HG03520 (cell line): ENCODE data around the gene AUTS2.
"Not testable (repeated sequence)": the region's sequence is repeated elsewhere in the genome, so short reads cannot be mapped to it uniquely, and the experiment has no call there.

ENCODE experiments used
- ATAC-seq: cut with Tn5 transposase; IDR thresholded peaks from one replicate; pipeline ENCODE4 v1.9.1; 2021; ENCODE audit warnings: mild to moderate bottlenecking, moderate library complexity; ENCODE audit not compliant: unreplicated experiment

AUTS2 gene

GRCh38 chr7:70579397-70580097 lies 981.3 kb downstream of the AUTS2 start:
- ATAC-seq, result no peak

DNA sequence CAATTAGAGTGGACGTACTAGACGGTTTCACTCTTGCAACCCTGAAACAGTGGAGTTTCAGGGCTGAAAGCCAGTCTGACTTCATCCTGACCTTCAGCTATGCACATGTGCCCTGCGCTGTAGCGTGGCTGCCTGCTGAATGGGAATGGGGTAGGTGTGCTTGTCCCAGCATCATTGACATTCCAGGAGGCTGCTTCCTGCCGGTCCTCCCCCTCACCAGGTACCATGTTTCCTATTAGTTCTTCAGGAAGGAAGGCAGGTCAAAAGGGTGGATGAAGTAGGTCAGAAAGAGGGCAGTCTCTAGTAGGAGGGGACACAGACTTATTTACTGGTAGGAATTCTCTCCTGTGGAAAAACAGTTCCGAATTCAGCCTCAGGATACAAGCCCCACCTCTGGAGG lies 981.9 kb downstream of the AUTS2 start:
- no peak for ATAC-seq

DNA sequence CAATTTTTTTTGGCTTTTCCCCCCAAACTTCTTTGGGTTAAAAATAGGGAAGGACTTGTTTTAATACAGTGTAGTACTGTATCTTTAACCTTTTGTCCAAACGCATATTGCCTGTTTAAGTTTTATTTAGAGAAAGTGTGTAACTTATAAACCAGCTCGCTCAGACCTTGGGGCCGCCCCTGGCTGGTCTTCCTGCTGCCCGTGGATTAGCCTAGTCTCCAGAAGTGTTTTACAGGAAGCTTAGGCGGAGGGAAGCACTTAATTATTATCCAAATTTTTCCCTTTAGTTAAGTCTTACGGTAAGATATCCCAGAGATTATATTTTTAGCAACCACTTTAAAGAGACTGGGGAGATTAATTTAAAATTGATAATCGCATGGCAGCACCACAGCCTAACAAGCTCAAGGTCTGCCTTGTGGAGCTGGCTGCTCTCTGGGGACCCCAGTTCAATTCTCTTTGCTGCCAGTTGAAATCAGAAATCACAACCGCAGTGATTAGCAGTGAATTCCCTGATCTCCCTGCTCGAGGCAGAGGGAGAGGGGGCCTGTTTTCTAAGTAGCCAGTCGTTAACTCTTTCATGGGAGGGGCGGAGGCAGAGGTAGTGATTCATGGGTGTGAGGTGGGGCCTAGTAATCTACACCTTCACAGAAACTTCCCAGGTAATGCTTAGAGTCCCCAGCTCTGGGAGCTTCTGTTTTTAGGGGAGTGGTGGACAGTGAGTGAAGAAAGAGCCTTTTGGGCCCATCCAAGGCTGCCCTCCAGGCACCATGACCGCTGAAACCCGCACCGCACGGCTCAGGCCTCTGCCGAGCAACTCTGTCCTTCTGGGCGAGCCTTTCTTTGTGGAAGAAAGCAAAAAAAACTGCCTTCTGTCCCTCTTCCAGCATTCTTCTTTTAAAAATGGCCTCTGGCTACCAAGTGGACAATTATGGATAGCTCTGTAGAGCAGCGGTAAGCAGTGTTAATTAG lies 984.9 kb downstream of the AUTS2 start:
- no peak for ATAC-seq

DNA sequence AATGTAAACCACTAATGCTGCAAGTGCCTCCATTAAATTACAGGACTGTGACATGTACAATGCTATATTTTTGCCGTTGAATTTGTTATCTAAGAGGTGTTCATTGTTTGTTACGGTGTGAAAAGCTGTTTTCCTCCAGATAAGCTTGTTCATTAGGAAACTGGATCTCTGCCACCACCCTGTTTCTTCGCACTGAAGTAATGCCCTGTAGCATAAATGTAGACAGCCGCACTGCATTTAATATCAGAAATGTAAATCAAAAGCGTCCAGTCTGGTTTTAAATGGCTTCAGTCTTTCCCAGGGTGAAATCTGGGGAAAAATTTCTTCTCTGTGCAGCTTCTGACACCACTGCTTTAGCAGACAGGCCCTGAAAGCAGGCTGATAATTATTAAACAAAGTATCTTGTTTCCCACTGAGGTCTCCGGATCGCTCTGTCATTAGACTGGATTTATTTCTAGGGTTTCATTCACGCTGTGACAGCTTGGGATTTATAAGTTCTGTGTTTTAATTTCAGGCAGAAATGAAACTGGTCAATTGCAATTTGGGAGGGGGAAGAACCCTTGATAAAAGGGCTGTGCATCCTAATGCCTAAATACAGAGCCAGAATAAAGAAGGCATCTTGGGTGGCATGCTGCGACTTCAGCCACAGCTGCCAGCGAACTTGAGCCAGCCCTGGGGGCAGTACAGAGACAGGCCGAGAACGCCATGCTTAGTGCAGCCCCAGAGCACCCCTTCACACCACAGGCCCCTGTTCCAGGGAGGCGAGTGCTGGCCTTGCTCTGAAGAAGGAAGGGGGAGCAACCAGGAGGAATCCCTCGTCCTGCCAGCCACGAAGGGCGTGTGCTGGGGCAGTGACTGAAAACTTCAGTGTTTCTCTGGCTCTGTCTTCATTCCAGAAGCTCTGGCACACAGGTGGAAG lies 985.9 kb downstream of the AUTS2 start:
- ATAC-seq, result no peak

DNA sequence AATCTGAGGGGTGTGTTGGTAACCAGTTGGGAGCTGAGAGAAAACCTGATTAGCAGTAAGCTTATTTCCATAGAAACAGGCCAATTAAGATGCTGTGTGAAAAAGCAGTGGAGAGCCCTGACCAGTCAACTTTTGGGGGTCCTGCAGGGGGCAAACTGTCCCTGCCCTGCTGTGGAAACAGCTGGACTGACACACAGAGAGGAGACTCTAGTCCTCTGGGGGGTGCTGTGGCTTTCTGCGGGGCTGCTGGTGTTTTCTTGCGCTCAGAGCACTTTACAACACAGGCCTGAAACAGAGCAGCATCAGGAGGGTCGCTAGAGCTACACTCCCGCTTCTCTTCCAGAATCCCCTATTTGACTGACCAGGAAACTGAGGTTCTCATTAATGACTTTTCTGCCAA lies 986.8 kb downstream of the AUTS2 start:
- ATAC-seq, result no peak

DNA sequence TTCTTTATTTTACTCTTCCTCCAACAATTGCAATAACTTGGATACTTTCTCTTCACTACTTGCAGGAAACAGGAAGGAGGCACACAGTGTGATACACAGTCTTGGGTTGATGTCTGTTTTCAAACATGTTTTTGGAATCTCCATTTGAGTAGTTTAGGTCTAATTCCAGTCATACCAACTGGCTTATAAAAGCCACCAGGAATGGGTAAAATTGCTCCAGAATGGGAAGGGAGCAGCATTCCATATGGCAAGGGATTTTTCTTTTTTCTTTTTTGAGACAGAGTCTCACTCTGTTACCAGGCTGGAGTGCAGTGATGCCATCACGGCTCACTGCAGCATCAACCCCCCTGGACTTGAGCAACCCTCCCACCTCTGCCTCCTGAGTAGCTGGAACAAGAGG lies 988.5 kb downstream of the AUTS2 start:
- ATAC-seq, result no peak

DNA sequence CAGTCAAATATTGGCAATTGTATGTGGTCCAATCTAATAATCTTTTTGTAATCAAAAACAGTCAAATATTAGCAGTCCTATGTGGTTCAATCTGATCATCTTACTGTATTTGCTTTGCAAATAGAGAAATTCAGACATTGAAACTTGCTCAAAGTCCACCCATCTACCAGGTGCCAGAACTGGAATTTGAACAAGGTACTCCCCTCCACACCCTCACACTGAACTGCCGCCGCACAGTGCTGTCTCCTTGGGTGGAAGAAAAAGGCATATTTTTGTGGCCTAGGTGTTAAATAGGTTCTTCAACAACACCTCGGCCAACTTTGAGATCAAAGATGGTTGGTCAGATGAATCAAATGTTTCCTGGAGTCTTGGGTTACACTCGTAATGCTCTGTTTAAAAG lies 989.5 kb downstream of the AUTS2 start:
- ATAC-seq, result no peak

GRCh38 chr7:70588191-70588921 lies 990.1 kb downstream of the AUTS2 start:
- ATAC-seq, result no peak

- no peak for ATAC-seq
These were observed 990.7 kb downstream of the AUTS2 start for GRCh38 chr7:70589010-70589409.

DNA sequence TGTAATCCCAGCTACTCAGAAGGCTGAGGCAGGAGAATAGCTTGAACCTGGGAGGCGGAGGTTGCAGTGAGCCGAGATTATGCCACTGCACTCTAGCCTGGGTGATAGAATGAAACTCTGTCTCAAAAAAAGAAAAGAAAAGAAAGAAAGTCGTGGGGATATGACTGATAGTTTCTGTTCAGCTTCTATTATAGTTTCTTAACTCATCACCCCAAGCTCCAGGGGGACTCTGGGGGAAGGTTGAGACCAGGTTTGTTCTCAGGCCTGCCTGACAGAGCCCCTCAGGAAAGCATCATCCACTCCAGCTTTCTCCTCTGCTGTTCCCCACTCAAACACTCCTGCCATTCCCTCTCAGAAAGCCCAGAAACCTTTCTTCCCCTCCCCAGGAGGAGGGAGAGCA lies 991.3 kb downstream of the AUTS2 start:
- peak; percentile 52 for ATAC-seq

DNA sequence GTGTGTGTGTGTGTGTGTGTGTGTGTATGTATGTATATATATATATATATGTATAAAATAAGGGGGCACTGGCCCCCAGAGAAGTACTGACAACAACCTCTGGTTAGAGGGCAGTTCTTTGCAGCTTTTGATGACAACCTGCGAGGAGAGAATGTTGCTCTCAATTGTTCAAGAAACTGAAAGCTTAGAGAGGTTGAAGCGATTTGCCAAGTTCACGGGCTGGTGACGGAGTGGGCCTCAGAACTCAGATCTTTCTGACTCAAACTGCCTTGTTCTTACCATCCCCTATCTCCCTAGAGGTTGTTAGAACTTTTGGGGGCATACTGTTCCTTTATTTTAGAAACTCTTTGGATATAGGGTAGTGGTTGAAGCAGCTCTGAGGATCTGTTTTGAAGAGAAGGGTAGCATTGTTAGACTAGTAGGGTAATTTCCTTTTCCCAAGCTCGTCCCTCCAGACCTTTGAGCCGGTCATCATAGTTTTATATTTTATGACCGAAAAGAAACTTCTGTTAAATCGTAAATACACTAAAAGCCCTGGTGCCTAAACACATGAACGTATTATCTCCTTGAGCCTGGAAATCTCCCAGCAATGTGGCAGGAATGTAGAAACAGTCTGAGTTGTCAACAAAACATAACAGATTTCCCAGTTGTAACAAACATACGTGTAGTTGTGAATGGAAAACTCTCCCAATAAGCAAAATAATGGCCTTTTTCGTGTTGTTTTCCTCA lies 992.0 kb downstream of the AUTS2 start:
- ATAC-seq, result peak; percentile 46

- no peak for ATAC-seq
These were observed 993.4 kb downstream of the AUTS2 start for GRCh38 chr7:70591643-70592042.

- ATAC-seq, result no peak
These were observed 993.9 kb downstream of the AUTS2 start for GRCh38 chr7:70592171-70592570.

DNA sequence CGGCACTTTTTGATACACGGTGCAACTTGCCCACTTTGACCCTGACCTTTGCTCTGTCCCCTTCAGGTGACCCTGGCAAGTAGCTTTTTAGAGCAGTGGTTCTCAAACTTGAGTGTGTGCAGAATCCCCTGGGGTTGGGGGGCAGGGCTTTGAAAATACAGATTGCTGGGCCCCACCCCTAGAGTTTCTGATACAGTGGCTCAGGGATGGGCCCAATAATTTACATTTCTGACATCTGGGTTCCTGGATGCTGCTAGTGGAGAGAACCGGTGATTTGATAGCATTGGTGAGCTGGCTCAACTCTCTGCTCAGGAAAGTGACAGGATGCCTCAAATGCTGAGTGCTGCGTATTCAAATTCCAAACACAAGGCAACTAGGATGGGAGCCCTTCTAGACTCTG lies 995.9 kb downstream of the AUTS2 start:
- no peak for ATAC-seq

DNA sequence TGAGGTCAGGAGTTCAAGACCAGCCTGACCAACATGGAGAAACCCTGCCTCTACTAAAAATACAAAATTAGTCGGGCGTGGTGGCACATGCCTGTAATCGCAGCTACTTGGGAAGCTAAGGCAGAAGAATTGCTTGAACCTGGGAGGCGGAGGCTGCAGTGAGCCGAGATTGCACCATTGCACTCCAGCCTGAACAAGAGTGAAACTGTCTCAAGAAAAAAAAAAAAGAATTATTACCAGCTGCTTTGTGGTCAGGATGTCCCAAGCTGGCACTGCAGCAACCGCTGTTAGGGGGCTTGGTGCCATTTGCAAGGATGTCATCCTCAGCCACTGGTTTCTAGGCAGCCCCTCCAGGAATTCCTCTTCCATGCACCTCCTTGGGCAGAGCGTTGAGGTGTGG lies 996.6 kb downstream of the AUTS2 start:
- ATAC-seq, result not testable (repeated sequence)

DNA sequence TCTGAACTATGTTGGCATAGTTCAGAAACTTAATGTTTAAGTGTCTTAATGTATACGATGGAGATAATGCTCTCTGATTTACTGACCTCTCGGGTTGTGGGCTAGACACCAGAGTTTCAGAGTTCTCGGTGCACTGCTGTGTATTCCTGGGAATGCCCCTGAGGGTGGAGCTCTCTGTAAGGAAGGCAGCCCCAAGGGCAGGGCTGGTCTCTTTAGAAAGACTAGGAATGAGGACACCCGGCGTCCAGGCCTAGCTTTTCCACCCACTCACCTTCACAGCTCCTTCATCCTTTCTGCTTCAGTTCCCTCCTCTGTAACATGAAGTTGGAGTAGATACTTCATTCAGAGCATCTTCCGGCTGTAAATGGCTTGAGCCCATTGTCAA lies 997.1 kb downstream of the AUTS2 start:
- no peak for ATAC-seq

- no peak for ATAC-seq
These were observed 997.7 kb downstream of the AUTS2 start for GRCh38 chr7:70595755-70596597.

GRCh38 chr7:70596598-70596913 lies 998.3 kb downstream of the AUTS2 start:
- no peak for ATAC-seq

DNA sequence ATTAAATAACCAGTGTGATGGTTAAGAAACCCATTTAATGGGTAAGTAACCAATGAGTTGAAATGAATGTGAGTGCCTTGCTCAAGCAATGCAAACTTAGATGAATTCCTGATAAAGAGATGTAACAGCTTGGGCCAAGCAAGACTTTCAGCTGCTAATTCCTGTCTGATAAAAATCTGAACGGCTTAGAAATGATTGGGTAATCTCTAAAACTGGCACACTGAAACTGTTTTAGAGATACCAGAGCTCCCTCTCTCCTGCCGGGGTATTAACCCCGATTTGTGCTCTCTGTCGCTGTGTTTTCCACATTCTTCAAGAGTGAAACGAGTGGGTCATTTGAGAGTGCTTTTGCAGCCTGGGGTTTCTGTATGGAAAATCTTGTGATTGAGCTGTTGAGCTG lies 998.8 kb downstream of the AUTS2 start:
- ATAC-seq, result no peak
